SH-SY5Y (cell line): ENCODE measurements around the gene SLC6A12.

Experiments used
- GATA2 ChIP-seq: IDR thresholded peaks from 2 replicates; pipeline ENCODE4 v1.6.1; 2011; ENCODE audit warnings: mild to moderate bottlenecking, low read depth, low read length
- GATA3 ChIP-seq: IDR thresholded peaks from 2 replicates; pipeline ENCODE4 v1.6.1; 2011; ENCODE audit warnings: low read depth, mild to moderate bottlenecking, low read length, moderate library complexity

- no peak for TF ChIP-seq GATA3
- TF ChIP-seq GATA2: no peak
Measured at GRCh38 chr12:189622-189962, 24.4 kb downstream of the SLC6A12 start.
